Panc1 (cell line): ENCODE measurements around the gene CLPTM1.

Source experiments
- POLR2AphosphoS5 ChIP-seq: IDR thresholded peaks from 2 replicates; pipeline ENCODE4 v1.6.1; 2012; ENCODE audit warnings: mild to moderate bottlenecking, low read depth, low read length, moderate library complexity
- SIN3A ChIP-seq: IDR thresholded peaks from 2 replicates; pipeline ENCODE4 v1.6.1; 2012; ENCODE audit warnings: low read depth, mild to moderate bottlenecking, low read length, moderate library complexity, borderline replicate concordance; ENCODE audit not compliant: insufficient read depth
- TCF7L2 ChIP-seq: IDR thresholded peaks from 2 replicates; pipeline ENCODE4 v1.6.1; 2011; ENCODE audit warnings: mild to moderate bottlenecking, low read depth, low read length, inconsistent platforms
- TF ChIP-seq, protein P1 (sequence below): fragments of 450-650 bp; IDR thresholded peaks from 2 replicates; pipeline ENCODE4 v1.5.1; 2017; ENCODE audit warnings: mild to moderate bottlenecking
- TF ChIP-seq, protein P2 (sequence below), 2 experiments: IDR thresholded peaks; 2 replicates each; pipeline ENCODE4 v1.6.1; 2011 to 2012; ENCODE audit warnings: low read depth in 2 of 2, control low read depth in 1 of 2, low read length in 1 of 2, mild to moderate bottlenecking in 1 of 2, moderate library complexity in 1 of 2; ENCODE audit not compliant: insufficient read depth in 1 of 2

DNA sequence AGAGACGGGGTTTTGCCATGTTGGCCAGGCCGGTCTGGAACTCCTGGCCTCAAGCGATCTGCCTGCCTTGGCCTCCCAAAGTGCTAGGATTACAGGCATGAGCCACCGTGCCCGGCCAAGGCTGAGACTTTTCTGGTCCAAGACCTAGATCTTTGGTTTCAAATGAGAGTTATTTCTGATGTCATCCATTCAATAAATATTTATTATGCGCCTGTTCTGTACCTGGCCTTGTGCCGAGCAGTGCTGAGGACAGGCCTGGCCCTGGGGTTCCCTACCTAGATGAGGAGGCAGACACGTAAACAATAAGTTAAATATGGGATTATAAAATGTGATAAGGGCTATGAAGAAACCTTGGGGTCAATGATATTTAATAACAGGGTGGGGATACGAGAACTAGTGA is 50.6 kb downstream of the CLPTM1 start:
- TF ChIP-seq POLR2AphosphoS5 (no peak), TCF7L2 (no peak), SIN3A (no peak)
- TF ChIP-seq, protein P1, sequence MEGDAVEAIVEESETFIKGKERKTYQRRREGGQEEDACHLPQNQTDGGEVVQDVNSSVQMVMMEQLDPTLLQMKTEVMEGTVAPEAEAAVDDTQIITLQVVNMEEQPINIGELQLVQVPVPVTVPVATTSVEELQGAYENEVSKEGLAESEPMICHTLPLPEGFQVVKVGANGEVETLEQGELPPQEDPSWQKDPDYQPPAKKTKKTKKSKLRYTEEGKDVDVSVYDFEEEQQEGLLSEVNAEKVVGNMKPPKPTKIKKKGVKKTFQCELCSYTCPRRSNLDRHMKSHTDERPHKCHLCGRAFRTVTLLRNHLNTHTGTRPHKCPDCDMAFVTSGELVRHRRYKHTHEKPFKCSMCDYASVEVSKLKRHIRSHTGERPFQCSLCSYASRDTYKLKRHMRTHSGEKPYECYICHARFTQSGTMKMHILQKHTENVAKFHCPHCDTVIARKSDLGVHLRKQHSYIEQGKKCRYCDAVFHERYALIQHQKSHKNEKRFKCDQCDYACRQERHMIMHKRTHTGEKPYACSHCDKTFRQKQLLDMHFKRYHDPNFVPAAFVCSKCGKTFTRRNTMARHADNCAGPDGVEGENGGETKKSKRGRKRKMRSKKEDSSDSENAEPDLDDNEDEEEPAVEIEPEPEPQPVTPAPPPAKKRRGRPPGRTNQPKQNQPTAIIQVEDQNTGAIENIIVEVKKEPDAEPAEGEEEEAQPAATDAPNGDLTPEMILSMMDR: no peak
- TF ChIP-seq, protein P2, sequence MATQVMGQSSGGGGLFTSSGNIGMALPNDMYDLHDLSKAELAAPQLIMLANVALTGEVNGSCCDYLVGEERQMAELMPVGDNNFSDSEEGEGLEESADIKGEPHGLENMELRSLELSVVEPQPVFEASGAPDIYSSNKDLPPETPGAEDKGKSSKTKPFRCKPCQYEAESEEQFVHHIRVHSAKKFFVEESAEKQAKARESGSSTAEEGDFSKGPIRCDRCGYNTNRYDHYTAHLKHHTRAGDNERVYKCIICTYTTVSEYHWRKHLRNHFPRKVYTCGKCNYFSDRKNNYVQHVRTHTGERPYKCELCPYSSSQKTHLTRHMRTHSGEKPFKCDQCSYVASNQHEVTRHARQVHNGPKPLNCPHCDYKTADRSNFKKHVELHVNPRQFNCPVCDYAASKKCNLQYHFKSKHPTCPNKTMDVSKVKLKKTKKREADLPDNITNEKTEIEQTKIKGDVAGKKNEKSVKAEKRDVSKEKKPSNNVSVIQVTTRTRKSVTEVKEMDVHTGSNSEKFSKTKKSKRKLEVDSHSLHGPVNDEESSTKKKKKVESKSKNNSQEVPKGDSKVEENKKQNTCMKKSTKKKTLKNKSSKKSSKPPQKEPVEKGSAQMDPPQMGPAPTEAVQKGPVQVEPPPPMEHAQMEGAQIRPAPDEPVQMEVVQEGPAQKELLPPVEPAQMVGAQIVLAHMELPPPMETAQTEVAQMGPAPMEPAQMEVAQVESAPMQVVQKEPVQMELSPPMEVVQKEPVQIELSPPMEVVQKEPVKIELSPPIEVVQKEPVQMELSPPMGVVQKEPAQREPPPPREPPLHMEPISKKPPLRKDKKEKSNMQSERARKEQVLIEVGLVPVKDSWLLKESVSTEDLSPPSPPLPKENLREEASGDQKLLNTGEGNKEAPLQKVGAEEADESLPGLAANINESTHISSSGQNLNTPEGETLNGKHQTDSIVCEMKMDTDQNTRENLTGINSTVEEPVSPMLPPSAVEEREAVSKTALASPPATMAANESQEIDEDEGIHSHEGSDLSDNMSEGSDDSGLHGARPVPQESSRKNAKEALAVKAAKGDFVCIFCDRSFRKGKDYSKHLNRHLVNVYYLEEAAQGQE (IDR thresholded peaks at IDR 0.05; ENCODE audit: insufficient read depth in 1 of 2, low read depth in 2 of 2, low read length in 1 of 2): no peak
